ENCODE measurements around the gene CERS6. TPM values are rescaled to one million over a fixed set of nuclear protein-coding genes. Genes with fewer than 3 reads are reported as not detected.

CERS6 gene
- total RNA-seq, 4 donors from 2014 or later: 45.0 to 61.2 (median 56.4) TPM

DNA sequence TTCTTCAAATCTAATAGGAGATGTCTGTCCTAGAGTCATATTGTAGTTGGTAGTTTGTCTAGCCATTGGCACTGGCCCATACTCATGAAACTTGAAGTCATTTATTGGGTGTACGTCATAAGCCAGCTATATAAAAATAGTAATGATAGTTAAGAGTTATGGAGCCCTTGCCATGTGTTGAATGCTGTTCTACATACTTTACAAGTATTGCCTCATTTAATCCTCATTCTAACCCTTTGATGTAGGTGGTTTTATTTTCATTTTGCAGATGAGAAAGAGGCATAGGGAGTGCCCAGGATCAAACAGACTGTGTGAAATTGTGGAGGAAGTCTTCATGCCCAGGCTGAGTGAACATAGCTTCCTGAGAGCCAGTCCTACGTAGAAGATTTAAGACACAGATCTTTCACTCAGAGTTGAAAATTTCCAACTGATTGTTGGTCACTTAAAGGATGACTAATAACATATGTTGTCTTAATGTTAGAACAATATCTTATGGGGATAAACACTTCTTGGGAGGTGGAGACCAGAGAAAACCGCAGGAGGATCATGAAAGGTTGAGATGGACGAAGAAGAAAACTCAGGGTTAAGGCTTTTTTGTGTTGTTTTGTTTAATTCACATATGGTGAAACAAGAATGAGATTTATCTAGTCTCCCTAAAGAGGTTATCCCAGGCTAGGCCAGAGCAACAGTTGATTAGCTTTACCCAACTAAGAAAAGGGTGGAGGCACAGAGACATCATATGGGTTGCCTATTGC, 156.0 kb downstream of the CERS6 start:
- Histone ChIP-seq H3K27ac (no peak overlapping the region), H3K9me3 (no peaks in the 10 kb centered on the region), H3K27me3 (no peaks in the 10 kb centered on the region), H3K4me1 (peaks cover 0 to 15% (median 0%) of the 10 kb centered on the region in 3 donors), H3K36me3 (no peaks in the 10 kb centered on the region), H3K4me3 (no peak overlapping the region)
- WGBS, 2 donors (ENCODE audit: low coverage in 1 of 2): 78 to 82% methylated on average over 3 to 4 of the region's 4 CpGs
- TF ChIP-seq POLR2A (IDR thresholded peaks at IDR 0.05) (no peak), EP300 (IDR thresholded peaks at IDR 0.05) (no peak), POLR2AphosphoS5 (IDR thresholded peaks at IDR 0.05) (no peak)
- TF ChIP-seq, protein P1, sequence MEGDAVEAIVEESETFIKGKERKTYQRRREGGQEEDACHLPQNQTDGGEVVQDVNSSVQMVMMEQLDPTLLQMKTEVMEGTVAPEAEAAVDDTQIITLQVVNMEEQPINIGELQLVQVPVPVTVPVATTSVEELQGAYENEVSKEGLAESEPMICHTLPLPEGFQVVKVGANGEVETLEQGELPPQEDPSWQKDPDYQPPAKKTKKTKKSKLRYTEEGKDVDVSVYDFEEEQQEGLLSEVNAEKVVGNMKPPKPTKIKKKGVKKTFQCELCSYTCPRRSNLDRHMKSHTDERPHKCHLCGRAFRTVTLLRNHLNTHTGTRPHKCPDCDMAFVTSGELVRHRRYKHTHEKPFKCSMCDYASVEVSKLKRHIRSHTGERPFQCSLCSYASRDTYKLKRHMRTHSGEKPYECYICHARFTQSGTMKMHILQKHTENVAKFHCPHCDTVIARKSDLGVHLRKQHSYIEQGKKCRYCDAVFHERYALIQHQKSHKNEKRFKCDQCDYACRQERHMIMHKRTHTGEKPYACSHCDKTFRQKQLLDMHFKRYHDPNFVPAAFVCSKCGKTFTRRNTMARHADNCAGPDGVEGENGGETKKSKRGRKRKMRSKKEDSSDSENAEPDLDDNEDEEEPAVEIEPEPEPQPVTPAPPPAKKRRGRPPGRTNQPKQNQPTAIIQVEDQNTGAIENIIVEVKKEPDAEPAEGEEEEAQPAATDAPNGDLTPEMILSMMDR (IDR thresholded peaks at IDR 0.05): no peak
- ATAC-seq: no peak

DNA sequence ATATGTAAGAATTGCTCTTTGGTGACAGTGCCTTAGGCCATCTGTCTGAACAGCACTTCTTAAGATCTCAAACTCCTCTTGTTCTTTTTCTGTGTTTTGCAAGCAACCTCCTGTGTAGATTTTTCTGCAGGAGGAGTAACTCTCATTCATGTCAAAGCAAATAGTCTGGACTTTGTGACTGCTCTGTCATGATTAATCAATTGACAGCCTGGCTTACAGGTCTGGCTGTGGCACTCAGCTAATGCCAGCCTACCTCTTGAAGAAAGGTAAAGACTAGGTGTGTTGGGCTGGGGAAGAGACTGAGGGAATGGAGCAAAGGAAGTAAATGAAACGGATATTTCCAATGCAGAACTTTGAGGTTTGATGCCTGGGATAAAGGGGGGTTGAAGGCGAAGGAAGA, 156.6 kb downstream of the CERS6 start:
- Histone ChIP-seq H3K4me3 (no peak overlapping the region), H3K27me3 (no peaks in the 10 kb centered on the region), H3K27ac (no peak overlapping the region), H3K4me1 (peaks cover 0 to 15% (median 0%) of the 10 kb centered on the region in 3 donors), H3K36me3 (no peaks in the 10 kb centered on the region), H3K9me3 (no peaks in the 10 kb centered on the region)
- no peak for ATAC-seq
- WGBS, 2 donors (ENCODE audit: low coverage in 1 of 2): 89 to 90% methylated on average over 1 to 2 of the region's 2 CpGs
- TF ChIP-seq EP300 (IDR thresholded peaks at IDR 0.05) (no peak), POLR2AphosphoS5 (IDR thresholded peaks at IDR 0.05) (no peak), POLR2A (IDR thresholded peaks at IDR 0.05) (no peak)
- TF ChIP-seq, protein P1 (IDR thresholded peaks at IDR 0.05): no peak

DNA sequence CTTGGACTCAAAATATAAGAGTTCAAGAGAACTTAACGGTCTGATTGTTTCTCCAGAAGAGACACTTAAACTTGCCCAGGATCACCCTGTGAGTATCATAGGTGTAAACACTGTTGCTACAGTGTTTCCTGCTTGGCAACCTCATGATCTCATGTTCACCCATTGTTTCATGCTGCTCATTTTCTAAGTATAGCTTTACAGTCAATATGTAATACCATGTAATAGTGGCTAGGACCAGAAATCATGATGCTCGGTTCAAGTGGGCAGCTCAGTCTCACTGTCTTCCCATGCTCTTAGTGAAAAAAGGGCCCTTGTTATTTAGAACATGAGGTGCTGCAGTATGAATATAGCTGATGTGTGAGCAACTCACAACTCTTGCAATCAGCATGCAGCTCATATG, 157.5 kb downstream of the CERS6 start:
- TF ChIP-seq POLR2AphosphoS5 (IDR thresholded peaks at IDR 0.05) (no peak), POLR2A (IDR thresholded peaks at IDR 0.05) (no peak), EP300 (IDR thresholded peaks at IDR 0.05) (no peak)
- TF ChIP-seq, protein P1 (IDR thresholded peaks at IDR 0.05): no peak
- no peaks in the 10 kb centered on the region for H3K36me3 ChIP-seq
- H3K4me3 ChIP-seq: no peak overlapping the region
- no peaks in the 10 kb centered on the region for H3K9me3 ChIP-seq
- no peak for ATAC-seq
- H3K27me3 ChIP-seq: no peaks in the 10 kb centered on the region
- 97 to 100% methylated on average over 1 to 2 of the region's 2 CpGs for WGBS, 2 donors (ENCODE audit: low coverage in 1 of 2)
- H3K4me1 ChIP-seq: peaks cover 0 to 15% (median 0%) of the 10 kb centered on the region in 3 donors
- no peak overlapping the region for H3K27ac ChIP-seq

DNA sequence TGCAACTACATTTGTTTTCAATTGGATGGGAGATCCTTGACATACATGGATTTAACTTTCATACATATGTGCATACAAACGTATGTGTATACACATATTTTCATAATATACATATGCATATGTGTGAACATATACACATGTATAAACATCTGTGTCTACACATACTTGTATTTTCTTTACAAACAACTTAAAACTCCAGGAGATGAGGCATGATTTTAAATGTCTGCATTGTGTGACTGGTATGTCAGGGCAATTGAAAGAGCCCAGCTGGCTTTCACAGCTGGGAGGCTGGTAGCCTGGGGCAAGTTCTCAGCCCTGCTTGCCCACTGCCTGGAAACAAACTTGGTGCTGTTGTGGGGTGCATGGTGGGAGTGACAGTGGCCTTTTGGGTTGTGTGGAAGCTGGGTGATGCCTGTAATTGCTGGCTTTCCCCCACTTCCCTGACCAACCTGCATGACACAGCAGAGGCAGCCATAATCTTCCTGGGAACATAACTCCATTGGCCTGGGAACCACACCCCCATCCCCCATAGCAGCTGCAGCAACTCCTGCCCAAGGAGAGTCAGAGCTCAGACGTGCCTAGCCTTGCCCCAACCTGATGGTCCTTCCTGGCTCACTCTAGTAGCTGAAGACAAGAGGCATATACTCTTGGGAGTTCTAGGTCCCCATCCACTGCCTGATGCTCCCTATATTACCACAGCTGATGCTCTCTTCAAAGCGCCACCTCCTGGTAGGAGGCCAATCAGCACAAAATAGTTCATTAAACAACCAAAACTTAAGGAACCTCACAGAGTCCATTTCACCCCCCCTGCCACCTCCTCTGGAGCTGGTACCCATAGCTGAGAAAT, 158.3 kb downstream of the CERS6 start:
- TF ChIP-seq POLR2A (IDR thresholded peaks at IDR 0.05): no peak
- TF ChIP-seq, protein P1 (IDR thresholded peaks at IDR 0.05): no peak
- no peak for TF ChIP-seq EP300 (IDR thresholded peaks at IDR 0.05)
- no peak for TF ChIP-seq POLR2AphosphoS5 (IDR thresholded peaks at IDR 0.05)
- Histone ChIP-seq H3K4me1 (peaks cover 0 to 15% (median 0%) of the 10 kb centered on the region in 3 donors), H3K27me3 (no peaks in the 10 kb centered on the region), H3K27ac (no peak overlapping the region), H3K36me3 (no peaks in the 10 kb centered on the region), H3K4me3 (no peak overlapping the region), H3K9me3 (no peaks in the 10 kb centered on the region)
- 0% methylated on average over 1 of the region's 3 CpGs for WGBS, 2 donors (ENCODE audit: low coverage in 1 of 2)
- ATAC-seq: no peak
